Measurements from ENCODE around the gene BAG5.

Gene BAG5

DNA sequence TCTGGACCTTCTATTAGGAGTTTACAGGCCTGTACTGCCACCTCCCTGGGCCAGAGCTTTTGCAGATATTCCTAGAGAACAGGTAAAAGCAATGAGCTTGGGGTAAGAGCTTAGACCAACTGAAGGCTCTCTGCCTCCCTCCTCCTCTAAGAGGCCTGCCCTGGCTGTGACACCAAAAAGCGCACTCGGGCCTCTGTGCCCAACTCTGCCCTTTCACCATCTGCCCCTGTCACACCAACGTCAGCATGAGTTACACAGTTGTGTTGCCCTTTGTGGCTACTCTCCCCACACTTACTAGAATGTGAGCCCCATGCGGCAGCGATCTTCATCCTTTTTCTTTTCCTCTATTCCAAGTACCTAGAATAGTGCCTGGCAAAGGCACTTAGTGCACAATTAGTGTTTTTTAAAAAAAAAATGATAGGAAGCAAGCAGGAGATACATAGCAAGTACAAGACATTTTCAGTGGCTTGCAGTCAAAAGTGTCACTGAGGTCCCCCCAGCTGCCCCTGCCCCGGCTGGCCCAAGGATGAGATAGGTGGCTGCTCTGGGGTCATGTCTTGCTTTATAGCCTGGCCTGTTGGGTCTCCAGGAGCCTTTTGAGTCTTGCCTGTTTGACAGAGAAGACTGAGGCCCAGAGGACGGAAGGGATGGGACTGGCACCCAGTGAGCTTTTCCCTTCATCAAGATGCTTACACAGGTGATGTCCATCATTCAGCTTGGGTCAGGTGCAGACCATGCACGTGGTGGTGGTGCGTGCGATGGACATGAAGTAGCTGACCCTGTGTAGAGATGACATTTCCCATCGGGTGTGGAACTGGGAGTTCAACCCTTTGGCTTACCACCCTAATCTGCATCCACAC is 52.4 kb downstream of the BAG5 start:
- DNase-seq (ENCODE audit: low read depth): no peak

DNA sequence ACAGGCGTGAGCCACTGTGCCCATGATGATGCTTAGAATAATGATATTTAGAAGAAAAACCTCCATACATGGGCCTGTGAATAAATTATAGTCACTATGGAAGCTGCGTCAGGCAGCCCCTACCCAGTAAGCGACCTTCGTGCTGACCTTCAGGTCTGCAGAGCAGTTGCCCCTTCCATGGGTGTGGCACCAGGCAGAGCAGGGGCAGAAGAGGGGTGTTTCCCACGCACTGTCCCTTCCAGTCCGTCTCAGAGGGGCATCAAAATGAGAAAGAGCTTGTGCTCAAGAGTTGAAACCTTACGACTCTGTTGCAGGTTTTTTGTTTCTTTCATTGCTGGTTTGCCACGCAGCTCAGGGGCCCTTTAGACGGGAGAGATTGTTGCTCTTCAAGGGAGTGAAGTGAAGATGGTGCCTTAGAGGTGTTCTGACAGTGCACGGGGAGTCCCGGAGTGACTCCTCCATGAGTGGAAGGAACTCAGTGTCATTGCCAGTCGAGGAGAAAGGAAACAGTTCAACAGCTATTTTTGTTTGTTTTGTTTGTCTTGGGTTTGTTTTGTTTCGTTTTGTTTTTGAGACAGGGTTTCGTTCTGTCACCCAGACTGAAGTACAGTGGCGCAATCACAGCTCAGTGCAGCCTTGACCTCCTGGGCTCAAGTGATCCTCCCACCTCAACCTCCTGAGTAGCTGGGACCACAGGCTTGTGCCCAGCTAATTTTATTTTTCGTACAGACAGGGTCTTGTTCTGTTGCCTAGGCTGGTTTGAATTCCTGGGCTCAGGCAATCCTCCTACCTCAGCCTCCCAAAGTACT is 53.7 kb downstream of the BAG5 start:
- no peak for DNase-seq (ENCODE audit: low read depth)

DNA sequence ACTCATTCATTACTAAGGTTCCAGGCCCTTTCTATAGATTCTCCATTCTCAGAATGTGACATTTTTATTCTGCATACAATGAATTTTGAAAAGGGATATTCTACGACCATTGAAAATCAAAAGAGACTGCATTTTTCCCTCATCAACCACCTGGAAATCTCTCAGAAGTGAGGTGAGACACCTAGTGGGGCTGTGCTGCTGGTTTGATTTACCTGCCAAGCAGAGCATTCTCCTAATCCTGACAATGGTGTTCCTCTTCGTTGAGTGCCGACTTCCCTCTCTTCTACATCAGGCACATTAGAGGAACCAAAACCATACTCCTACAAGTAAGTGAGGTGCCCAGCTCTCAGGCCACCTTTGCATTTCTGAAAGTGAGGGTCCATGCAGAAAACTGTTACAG is 54.7 kb downstream of the BAG5 start:
- DNase-seq (ENCODE audit: low read depth): no peak

Measured in stimulated activated CD8-positive, alpha-beta memory T cell treated with anti-CD3 and anti-CD28 coated beads, Interleukin-7, amount 100 ng/mL, for 24 hours (primary cell).